Mesothelial cell of epicardium (in vitro differentiated cells): ENCODE results near the gene ADSS1. TPM values are rescaled to one million over a fixed set of nuclear protein-coding genes. Genes with fewer than 3 reads are reported as not detected.
A peak's percentile ranks its signal among the peaks of the same experiment; 100 is the strongest.

Source experiments
- DNase-seq, 2 experiments: peaks; one replicate each; pipeline ENCODE4 v3.0.0; 2021; ENCODE audit warnings: low spot score in 2 of 2; ENCODE audit not compliant: unreplicated experiment in 2 of 2
- H3K27ac Mint-ChIP-seq: 2 replicates; pipeline ENCODE4 v1.8.0; 2021; ENCODE audit warnings: mixed read lengths
- H3K27me3 Mint-ChIP-seq: 2 replicates; pipeline ENCODE4 v1.8.0; 2021; ENCODE audit warnings: low read depth, mixed read lengths
- H3K36me3 Mint-ChIP-seq: 2 replicates; pipeline ENCODE4 v1.8.0; 2021; ENCODE audit warnings: mixed read lengths
- H3K4me1 Mint-ChIP-seq: 2 replicates; pipeline ENCODE4 v1.8.0; 2021; ENCODE audit warnings: mixed read lengths
- H3K4me3 Mint-ChIP-seq: 2 replicates; pipeline ENCODE4 v1.8.0; 2021; ENCODE audit warnings: mild to moderate bottlenecking, moderate library complexity, mixed read lengths
- H3K9me3 Mint-ChIP-seq: 2 replicates; pipeline ENCODE4 v1.8.0; 2021; ENCODE audit warnings: mixed read lengths
- CTCF ChIP-seq: fragments of 200-600 bp; sonication (generic); IDR thresholded peaks from one replicate; pipeline ENCODE4 v1.5.0; 2021; ENCODE audit warnings: antibody characterized with exemption; ENCODE audit not compliant: unreplicated experiment
- total RNA-seq: library from RNA; stranded (reverse); gene quantifications from 3 replicates; pipeline ENCODE4 v1.2.1, GENCODE V29; 2021

The ADSS1 gene
- 14.1 to 17.1 TPM (median 14.4 TPM) in 3 replicates for total RNA-seq

- peaks cover 3% of the 10 kb centered on the region for H3K27me3 Mint-ChIP-seq
- H3K27ac Mint-ChIP-seq = no peak within 1 kb of the TSS
- peaks cover 8% of the 10 kb centered on the region for H3K36me3 Mint-ChIP-seq
- H3K4me1 Mint-ChIP-seq = peaks cover 5% of the 10 kb centered on the region
- TF ChIP-seq CTCF = peak; percentile 94
- peak in 1 of 2 experiments; percentile 53 for DNase-seq
- no peaks in the 10 kb centered on the region for H3K9me3 Mint-ChIP-seq
- peak within 1 kb of the TSS; percentile 84 for H3K4me3 Mint-ChIP-seq
Observed at GRCh38 chr14:104723651-104724406, at the start of gene ADSS1. Gene ADSS1, plus strand, starts transcription at chr14:104724229. Its CDS starts 42 bp downstream, at chr14:104724271.

- peaks cover 3% of the 10 kb centered on the region for H3K9me3 Mint-ChIP-seq
- DNase-seq = no peak
- H3K36me3 Mint-ChIP-seq = no peaks in the 10 kb centered on the region
- no peaks in the 10 kb centered on the region for H3K27me3 Mint-ChIP-seq
- peaks cover 31% of the 10 kb centered on the region for H3K4me1 Mint-ChIP-seq
- H3K27ac Mint-ChIP-seq = no peak overlapping the region
- no peak for TF ChIP-seq CTCF
- no peak overlapping the region for H3K4me3 Mint-ChIP-seq
Observed at GRCh38 chr14:104675447-104675846, 48.6 kb upstream of the ADSS1 start.

- no peak for TF ChIP-seq CTCF
- Mint-ChIP-seq H3K27me3 (no peaks in the 10 kb centered on the region), H3K9me3 (no peaks in the 10 kb centered on the region), H3K36me3 (no peaks in the 10 kb centered on the region), H3K27ac (no peak overlapping the region), H3K4me3 (no peak overlapping the region), H3K4me1 (peaks cover 38% of the 10 kb centered on the region)
- no peak for DNase-seq
Observed at GRCh38 chr14:104676130-104676693, 47.8 kb upstream of the ADSS1 start.

GRCh38 chr14:104676694-104677511 lies 47.1 kb upstream of the ADSS1 start:
- peak in 1 of 2 experiments; percentile 58 for DNase-seq
- Mint-ChIP-seq H3K36me3 (no peaks in the 10 kb centered on the region), H3K27ac (peak overlapping the region; percentile 96), H3K4me1 (peaks cover 45% of the 10 kb centered on the region), H3K4me3 (peak overlapping the region; percentile 73), H3K27me3 (no peaks in the 10 kb centered on the region), H3K9me3 (no peaks in the 10 kb centered on the region)
- TF ChIP-seq CTCF = no peak

GRCh38 chr14:104677512-104678332 lies 46.3 kb upstream of the ADSS1 start:
- peak overlapping the region; percentile 96 for H3K27ac Mint-ChIP-seq
- H3K4me3 Mint-ChIP-seq = peak overlapping the region; percentile 73
- H3K27me3 Mint-ChIP-seq = no peaks in the 10 kb centered on the region
- no peak for TF ChIP-seq CTCF
- H3K4me1 Mint-ChIP-seq = peaks cover 47% of the 10 kb centered on the region
- H3K36me3 Mint-ChIP-seq = no peaks in the 10 kb centered on the region
- peak in 1 of 2 experiments; percentile 76 for DNase-seq
- H3K9me3 Mint-ChIP-seq = no peaks in the 10 kb centered on the region
